Mammary epithelial cell (primary cell): ENCODE data around the gene RPTN.

Experiments used
- EZH2 ChIP-seq: IDR thresholded peaks from 2 replicates; pipeline ENCODE4 v1.6.1; 2012; ENCODE audit warnings: low read length, inconsistent platforms, borderline replicate concordance
- TF ChIP-seq, protein P1 (sequence below), 2 donors: IDR thresholded peaks in 1 of 2; conservative IDR thresholded peaks in 1 of 2; 2 replicates each; pipeline ENCODE4 v1.5.1; 2011 to 2012; ENCODE audit warnings: inconsistent platforms in 2 of 2, low read length in 2 of 2, mild to moderate bottlenecking in 2 of 2, control low read depth in 1 of 2, low read depth in 1 of 2; ENCODE audit not compliant: insufficient read depth in 1 of 2; ENCODE audit errors: extremely low read depth in 1 of 2

DNA sequence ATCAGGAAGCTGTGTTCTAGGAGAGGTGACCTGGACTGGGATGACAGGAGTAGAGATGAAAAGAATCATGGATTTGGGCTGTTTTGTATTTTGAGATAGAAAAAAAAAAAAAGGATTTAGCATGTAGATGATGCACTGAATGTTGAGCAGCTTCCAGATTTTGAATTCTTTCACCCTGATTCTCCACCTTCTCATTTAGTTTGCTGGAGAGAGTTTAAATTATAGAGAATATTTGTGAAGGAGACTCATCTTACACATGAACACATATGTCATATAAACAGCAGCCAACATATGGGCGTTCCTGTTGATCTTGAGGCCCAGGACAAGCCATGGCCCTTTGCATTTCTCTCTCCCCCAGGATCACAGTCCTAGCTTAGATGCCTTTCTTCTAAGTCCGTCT lies 7.4 kb downstream of the RPTN start:
- TF ChIP-seq, protein P1, sequence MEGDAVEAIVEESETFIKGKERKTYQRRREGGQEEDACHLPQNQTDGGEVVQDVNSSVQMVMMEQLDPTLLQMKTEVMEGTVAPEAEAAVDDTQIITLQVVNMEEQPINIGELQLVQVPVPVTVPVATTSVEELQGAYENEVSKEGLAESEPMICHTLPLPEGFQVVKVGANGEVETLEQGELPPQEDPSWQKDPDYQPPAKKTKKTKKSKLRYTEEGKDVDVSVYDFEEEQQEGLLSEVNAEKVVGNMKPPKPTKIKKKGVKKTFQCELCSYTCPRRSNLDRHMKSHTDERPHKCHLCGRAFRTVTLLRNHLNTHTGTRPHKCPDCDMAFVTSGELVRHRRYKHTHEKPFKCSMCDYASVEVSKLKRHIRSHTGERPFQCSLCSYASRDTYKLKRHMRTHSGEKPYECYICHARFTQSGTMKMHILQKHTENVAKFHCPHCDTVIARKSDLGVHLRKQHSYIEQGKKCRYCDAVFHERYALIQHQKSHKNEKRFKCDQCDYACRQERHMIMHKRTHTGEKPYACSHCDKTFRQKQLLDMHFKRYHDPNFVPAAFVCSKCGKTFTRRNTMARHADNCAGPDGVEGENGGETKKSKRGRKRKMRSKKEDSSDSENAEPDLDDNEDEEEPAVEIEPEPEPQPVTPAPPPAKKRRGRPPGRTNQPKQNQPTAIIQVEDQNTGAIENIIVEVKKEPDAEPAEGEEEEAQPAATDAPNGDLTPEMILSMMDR (conservative IDR thresholded peaks at IDR 0.05 in 1 of 2, IDR thresholded peaks at IDR 0.05 in 1 of 2; ENCODE audit: extremely low read depth in 1 of 2, insufficient read depth in 1 of 2, low read depth in 1 of 2, low read length in 2 of 2), result no peak
- no peak for TF ChIP-seq EZH2
